HCT116 (cell line): ENCODE data around the gene CD247. TPM values are rescaled to one million over a fixed set of nuclear protein-coding genes. Genes with fewer than 3 reads are reported as not detected.
A peak's percentile ranks its signal among the peaks of the same experiment; 100 is the strongest.

Source experiments
- ATAC-seq: fragments of 200-7000 bp; cut with Tn5 transposase; 2 replicates; pipeline ENCODE4 v1.9.1; 2020; ENCODE audit warnings: mild to moderate bottlenecking, moderate library complexity
- BruUV-seq: library from RNA; stranded (reverse); fragments of 400-500 nt; replicated peaks from 2 replicates; lab custom pipeline; 2021; lab: Mats Ljungman, UMichigan
- CTCF ChIA-PET: fragments of 300-600 bp; sonication (Branson Sonifier 250); formaldehyde crosslinking; loops from one replicate; lab custom pipeline; 2021; ENCODE audit warnings: antibody characterized with exemption; lab: Charles Lee
- POLR2A ChIA-PET: fragments of 300-600, 350-600 bp; sonication (Branson Sonifier 250); formaldehyde crosslinking; loops from one replicate; lab custom pipeline; 2021; ENCODE audit warnings: antibody characterized with exemption; lab: Charles Lee
- RAD21 ChIA-PET, 2 experiments: fragments of 300-600 bp; sonication (Branson Sonifier 250); formaldehyde crosslinking; loops; one replicate each; lab custom pipeline; 2023; ENCODE audit warnings: low total read pairs in 2 of 2; ENCODE audit not compliant: uncharacterized antibody in 2 of 2, unreplicated experiment in 2 of 2, low non-redundant PET in 1 of 2; lab: Charles Lee
- DNase-seq: peaks from one replicate; pipeline ENCODE4 v3.0.0-alpha.2; 2010; ENCODE audit warnings: low read depth, low spot score
- H2AFZ ChIP-seq: fragments of 200-600 bp; shearing (Covaris generic), sonication (generic); 2 replicates; pipeline ENCODE4 v1.6.1; 2017; ENCODE audit warnings: low read depth, mixed run types, mixed read lengths, antibody characterized with exemption, low read length; ENCODE audit not compliant: poor library complexity, severe bottlenecking
- H3K27ac ChIP-seq: 2 replicates; pipeline ENCODE4 v1.5.1; 2012; ENCODE audit warnings: low read depth, low read length
- H3K27me3 ChIP-seq: fragments of 200-600 bp; sonication (generic); 2 replicates; pipeline ENCODE4 v1.6.1; 2016; ENCODE audit warnings: mixed run types, low read length, mixed read lengths; ENCODE audit not compliant: insufficient read depth
- H3K36me3 ChIP-seq, 2 experiments: fragments of 200-500 bp in 1 of 2; fragments of 200-600 bp in 1 of 2; sonication (Bioruptor generic) in 1 of 2; sonication (generic) in 1 of 2; 2 replicates each; pipeline versions ENCODE4 v1.5.1 to v1.6.1; 2014 to 2016; ENCODE audit warnings: low read length in 2 of 2, inconsistent platforms in 1 of 2, mixed read lengths in 1 of 2, mixed run types in 1 of 2; ENCODE audit not compliant: insufficient read depth in 2 of 2, control insufficient read depth in 1 of 2
- H3K4me1 ChIP-seq, 2 experiments: fragments of 200-600 bp in 1 of 2; sonication (generic) in 1 of 2; 2 replicates each; pipeline versions ENCODE4 v1.5.1 to v1.6.1; 2012 to 2017; ENCODE audit warnings: low read length in 2 of 2, inconsistent platforms in 1 of 2, mild to moderate bottlenecking in 1 of 2, mixed read lengths in 1 of 2, mixed run types in 1 of 2, moderate library complexity in 1 of 2; ENCODE audit not compliant: insufficient read depth in 2 of 2, control insufficient read depth in 1 of 2
- H3K4me2 ChIP-seq: fragments of 200-600 bp; sonication (generic); 2 replicates; pipeline ENCODE4 v1.6.1; 2017; ENCODE audit warnings: mixed run types, low read length, mixed read lengths
- H3K4me3 ChIP-seq, 2 experiments: fragments of 200-600 bp in 1 of 2; sonication (generic) in 1 of 2; replicated peaks in 1 of 2; 2 replicates each; pipeline ENCODE4 v1.5.1; 2011 to 2016; ENCODE audit warnings: low read length in 2 of 2, control low read depth in 1 of 2, low read depth in 1 of 2, mild to moderate bottlenecking in 1 of 2, mixed read lengths in 1 of 2, mixed run types in 1 of 2
- H3K79me2 ChIP-seq: fragments of 200-600 bp; sonication (generic); 2 replicates; pipeline ENCODE4 v1.6.1; 2017; ENCODE audit warnings: mild to moderate bottlenecking, mixed run types, low read length, moderate library complexity, mixed read lengths; ENCODE audit not compliant: insufficient read depth
- H3K9ac ChIP-seq: fragments of 200-600 bp; sonication (generic); 2 replicates; pipeline ENCODE4 v1.6.1; 2016; ENCODE audit warnings: low read length, mixed read lengths
- H3K9me2 ChIP-seq: fragments of 200-600 bp; sonication (generic), shearing (Covaris generic); 2 replicates; pipeline ENCODE4 v1.6.1; 2017; ENCODE audit warnings: mixed run types, mild to moderate bottlenecking, moderate library complexity; ENCODE audit not compliant: insufficient read depth
- H3K9me3 ChIP-seq, 2 experiments: fragments of 200-500 bp in 1 of 2; fragments of 200-600 bp in 1 of 2; sonication (Bioruptor generic) in 1 of 2; sonication (generic) in 1 of 2; 2 replicates each; pipeline ENCODE4 v1.6.1; 2014 to 2017; ENCODE audit warnings: low read length in 2 of 2, mixed read lengths in 2 of 2, inconsistent platforms in 1 of 2, low read depth in 1 of 2, mild to moderate bottlenecking in 1 of 2, mixed run types in 1 of 2, moderate library complexity in 1 of 2; ENCODE audit not compliant: control insufficient read depth in 1 of 2, insufficient read depth in 1 of 2
- H4K20me1 ChIP-seq: fragments of 200-600 bp; sonication (generic), shearing (Covaris generic); 2 replicates; pipeline ENCODE4 v1.6.1; 2017; ENCODE audit warnings: mixed run types, mild to moderate bottlenecking, moderate library complexity; ENCODE audit not compliant: insufficient read depth
- ATF3 ChIP-seq: IDR thresholded peaks from 2 replicates; pipeline ENCODE4 v1.6.1; 2012
- CTCF ChIP-seq, 3 experiments: fragments of 200-600 bp in 1 of 3; sonication (generic) in 1 of 3; IDR thresholded peaks in 2 of 3; conservative IDR thresholded peaks in 1 of 3; 2 replicates each; pipeline ENCODE4 v1.5.1; 2012 to 2017; ENCODE audit warnings: low read depth in 2 of 3, low read length in 2 of 3, antibody characterized with exemption in 1 of 3, borderline replicate concordance in 1 of 3, control low read depth in 1 of 3, mild to moderate bottlenecking in 1 of 3, mixed read lengths in 1 of 3, mixed run types in 1 of 3, moderate library complexity in 1 of 3; ENCODE audit not compliant: insufficient read depth in 1 of 3
- EGR1 ChIP-seq: IDR thresholded peaks from 2 replicates; pipeline ENCODE4 v1.6.1; 2012; ENCODE audit warnings: low read depth
- MAX ChIP-seq: IDR thresholded peaks from 2 replicates; pipeline ENCODE4 v1.6.1; 2012
- POLR2A ChIP-seq: IDR thresholded peaks from 2 replicates; pipeline ENCODE4 v1.7.0; 2011; ENCODE audit warnings: borderline replicate concordance; ENCODE audit not compliant: insufficient read depth, insufficient read length; ENCODE audit errors: extremely low read depth
- POLR2AphosphoS5 ChIP-seq: IDR thresholded peaks from 2 replicates; pipeline ENCODE4 v1.6.1; 2011; ENCODE audit warnings: mild to moderate bottlenecking, low read depth, low read length, moderate library complexity
- YY1 ChIP-seq: IDR thresholded peaks from 2 replicates; pipeline ENCODE4 v1.6.1; 2011; ENCODE audit warnings: low read length, low read depth, moderate library complexity, mild to moderate bottlenecking; ENCODE audit not compliant: insufficient replicate concordance; ENCODE audit errors: extremely low read depth
- ZBTB33 ChIP-seq: IDR thresholded peaks from 2 replicates; pipeline ENCODE4 v1.6.1; 2011; ENCODE audit warnings: mild to moderate bottlenecking, low read length, moderate library complexity; ENCODE audit not compliant: insufficient replicate concordance; ENCODE audit errors: extremely low read depth
- ZFX ChIP-seq: fragments of 450-650 bp; IDR thresholded peaks from 2 replicates; pipeline ENCODE4 v1.6.1; 2017
- intact Hi-C: fragments of 100-400 bp; cut with micrococcal nuclease; formaldehyde crosslinking; loops from 2 replicates; pipeline ENCODE4 v1.10.0; 2022
- total RNA-seq: library from RNA; stranded (reverse); gene quantifications from one replicate; pipeline ENCODE4 v1.2.1, GENCODE V29; 2021; ENCODE audit not compliant: unreplicated experiment

The CD247 gene
- total RNA-seq, 1 experiment from 2014 or later, result 0.57 TPM

- BruUV-seq, result no TSS peak
- Histone ChIP-seq H2AFZ (peak overlapping the region; percentile 68), H3K9me3 (no peaks in the 10 kb centered on the region), H3K79me2 (no peaks in the 10 kb centered on the region), H3K9ac (peak overlapping the region; percentile 75), H3K9me2 (no peaks in the 10 kb centered on the region), H3K4me3 (peak overlapping the region; percentile 67 to 80), H3K4me2 (peak overlapping the region; percentile 99), H3K36me3 (no peaks in the 10 kb centered on the region), H3K27me3 (no peaks in the 10 kb centered on the region), H3K4me1 (peaks cover 3 to 16% of the 10 kb centered on the region in 2 experiments; a peak in 2 of 4 replicates), H4K20me1 (no peaks in the 10 kb centered on the region), H3K27ac (peak overlapping the region; percentile 63)
- CTCF ChIA-PET, result interaction anchor here (1.0 kb wide), 1 partner anchor 233 kb away, joined by 3 read pairs; no protein-coding TSS in a partner anchor
- RAD21 ChIA-PET, result interaction anchor here in 1 of 2 experiments (0.6 to 1.4 kb wide), 2 partner anchors 79 to 496 kb away, joined by 3 read pairs; no protein-coding TSS in a partner anchor
- intact Hi-C loops, result no loop called here
- no peak for TF ChIP-seq MAX
- TF ChIP-seq CTCF (IDR thresholded peaks at IDR 0.05 in 2 of 3, conservative IDR thresholded peaks at IDR 0.05 in 1 of 3; ENCODE audit: borderline replicate concordance in 1 of 3, insufficient read depth in 1 of 3, low read depth in 2 of 3, low read length in 2 of 3), result no peak
- no peak for TF ChIP-seq ATF3
- peak; percentile 87 for TF ChIP-seq ZFX
- TF ChIP-seq YY1, result peak; percentile 7
- TF ChIP-seq EGR1, result no peak
- TF ChIP-seq POLR2AphosphoS5, result peak; percentile 57; the same call in 1 of the 2 replicates
- TF ChIP-seq ZBTB33, result no peak
- TF ChIP-seq POLR2A, result peak; percentile 45
- ATAC-seq (peak; percentile 86), DNase-seq (peak; percentile 10)
- POLR2A ChIA-PET, result interaction anchor here (0.6 to 1.7 kb wide), 2 partner anchors 9 to 388 kb away, joined by 3 to 4 read pairs; no protein-coding TSS in a partner anchor
Observed at GRCh38 chr1:167454894-167455785, 63.2 kb downstream of the CD247 start.
